Stimulated activated CD4-positive, alpha-beta T cell treated with anti-CD3 and anti-CD28 coated beads, Interleukin-15, amount 100 ng/mL, for 1 hour (primary cell): Measurements from ENCODE around the gene CCDC141.
"Not testable (repeated sequence)": the region's sequence is repeated elsewhere in the genome, so short reads cannot be mapped to it uniquely, and the experiment has no call there.

Experiments used
- DNase-seq, 2 donors: peaks; one replicate each; pipeline ENCODE4 v3.0.0-alpha.2; 2020; ENCODE audit warnings: low read depth in 1 of 2, low spot score in 1 of 2

CCDC141 gene, protein sequence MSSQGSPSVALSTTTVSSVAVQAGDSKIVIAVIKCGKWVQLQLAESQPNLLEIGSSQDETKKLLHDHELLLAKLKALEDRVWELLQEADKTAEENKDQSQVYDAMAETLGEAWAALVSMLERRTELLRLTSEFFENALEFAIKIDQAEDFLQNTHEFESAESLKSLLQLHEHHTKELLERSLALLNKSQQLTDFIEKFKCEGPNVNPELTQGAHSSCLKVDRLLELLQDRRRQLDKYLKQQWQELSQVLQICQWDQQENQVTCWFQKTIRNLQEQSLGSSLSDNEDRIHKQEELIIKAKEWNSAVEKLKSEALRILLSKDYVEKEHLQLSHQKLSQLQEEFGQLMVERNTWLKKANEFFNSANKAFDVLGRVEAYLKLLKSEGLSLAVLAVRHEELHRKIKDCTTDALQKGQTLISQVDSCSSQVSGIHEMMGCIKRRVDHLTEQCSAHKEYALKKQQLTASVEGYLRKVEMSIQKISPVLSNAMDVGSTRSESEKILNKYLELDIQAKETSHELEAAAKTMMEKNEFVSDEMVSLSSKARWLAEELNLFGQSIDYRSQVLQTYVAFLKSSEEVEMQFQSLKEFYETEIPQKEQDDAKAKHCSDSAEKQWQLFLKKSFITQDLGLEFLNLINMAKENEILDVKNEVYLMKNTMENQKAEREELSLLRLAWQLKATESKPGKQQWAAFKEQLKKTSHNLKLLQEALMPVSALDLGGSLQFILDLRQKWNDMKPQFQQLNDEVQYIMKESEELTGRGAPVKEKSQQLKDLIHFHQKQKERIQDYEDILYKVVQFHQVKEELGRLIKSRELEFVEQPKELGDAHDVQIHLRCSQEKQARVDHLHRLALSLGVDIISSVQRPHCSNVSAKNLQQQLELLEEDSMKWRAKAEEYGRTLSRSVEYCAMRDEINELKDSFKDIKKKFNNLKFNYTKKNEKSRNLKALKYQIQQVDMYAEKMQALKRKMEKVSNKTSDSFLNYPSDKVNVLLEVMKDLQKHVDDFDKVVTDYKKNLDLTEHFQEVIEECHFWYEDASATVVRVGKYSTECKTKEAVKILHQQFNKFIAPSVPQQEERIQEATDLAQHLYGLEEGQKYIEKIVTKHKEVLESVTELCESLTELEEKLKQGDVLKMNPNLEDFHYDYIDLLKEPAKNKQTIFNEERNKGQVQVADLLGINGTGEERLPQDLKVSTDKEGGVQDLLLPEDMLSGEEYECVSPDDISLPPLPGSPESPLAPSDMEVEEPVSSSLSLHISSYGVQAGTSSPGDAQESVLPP (N-terminal part only)

DNA sequence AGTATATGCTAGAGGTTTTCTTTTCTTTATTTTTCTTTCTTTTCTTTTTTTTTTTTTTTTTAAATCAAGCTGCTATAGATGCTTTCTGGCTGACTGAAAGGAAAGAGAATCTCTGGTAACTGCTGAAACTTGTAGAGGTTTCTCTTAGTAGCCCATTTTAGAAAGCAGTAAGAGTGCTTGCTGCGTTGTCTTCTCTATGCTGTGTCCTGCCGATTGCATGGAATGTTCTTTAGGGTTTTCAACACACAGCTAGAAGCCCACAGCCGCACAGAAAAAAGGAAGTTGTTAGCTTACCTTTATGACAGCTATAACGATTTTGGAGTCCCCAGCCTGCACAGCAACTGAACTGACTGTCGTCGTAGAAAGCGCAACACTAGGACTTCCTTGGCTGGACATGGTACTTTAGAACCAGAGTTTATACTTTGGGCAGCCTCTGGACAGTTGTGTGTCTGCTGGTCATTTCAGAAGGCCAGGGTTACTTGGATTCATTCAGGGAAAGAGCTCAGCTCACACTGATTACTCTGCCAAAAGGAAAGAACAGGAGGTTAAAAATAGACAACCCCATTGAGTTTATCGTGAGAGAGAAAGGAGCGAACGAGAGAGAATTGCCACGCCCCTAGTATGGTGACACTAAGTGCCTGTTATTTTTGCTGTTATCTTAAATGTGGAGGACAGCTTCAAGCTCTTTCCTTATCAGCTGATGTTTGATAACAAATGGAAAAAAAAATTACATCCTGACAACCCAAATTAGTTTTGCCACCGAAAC is at the start of gene CCDC141:
Gene CCDC141, minus strand, starts transcription at position 592 of the 766 bp plus-strand sequence. Its CDS starts 196 bp downstream, at position 396.
- no peak for DNase-seq

DNA sequence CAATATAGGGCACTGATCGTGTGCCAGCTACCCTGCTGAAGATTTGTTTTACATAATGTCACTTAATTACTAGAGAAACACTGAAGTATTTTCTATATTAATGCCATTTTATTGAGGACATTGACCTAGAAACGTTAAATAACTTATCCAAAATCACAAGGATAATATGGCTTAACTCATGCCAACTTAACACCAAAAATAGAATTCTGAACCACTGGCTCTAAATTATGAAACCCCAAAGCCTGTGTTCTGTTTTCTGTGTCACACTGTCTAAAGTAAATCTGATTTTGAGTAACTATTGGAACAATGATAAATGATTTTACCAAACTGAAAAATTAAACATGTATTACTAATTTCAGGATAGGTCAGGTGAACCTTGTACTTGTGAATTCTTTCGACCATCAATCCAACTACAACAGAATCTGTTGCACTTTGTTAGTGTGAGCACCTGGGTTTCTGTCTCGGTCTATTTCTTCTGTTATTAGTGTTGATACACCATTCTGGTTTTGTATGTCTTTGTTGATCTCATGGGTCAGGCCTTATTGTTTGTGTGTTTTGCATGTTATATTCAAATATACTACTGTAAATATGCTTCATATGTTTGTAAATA is 48.2 kb upstream of the CCDC141 start:
- DNase-seq, result no peak

DNA sequence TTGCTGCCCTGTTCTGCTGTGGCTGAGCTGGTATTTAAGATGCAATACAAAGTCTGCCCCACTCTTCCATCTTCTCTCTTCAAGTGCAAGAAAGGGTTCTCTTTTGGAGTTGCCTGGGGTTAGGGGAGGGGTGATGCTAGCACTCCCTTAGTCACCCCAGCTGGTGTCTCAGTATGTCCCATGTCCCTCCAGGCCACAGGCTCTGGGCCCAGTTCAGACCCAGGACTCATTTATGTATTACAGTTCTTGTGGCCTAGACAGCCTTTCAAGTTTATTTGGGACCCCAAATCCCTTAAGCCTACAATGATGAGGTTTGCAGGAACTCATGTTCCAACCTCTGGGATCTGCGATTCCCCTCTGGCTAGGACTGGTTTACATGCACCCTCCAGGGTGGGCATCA is 47.2 kb upstream of the CCDC141 start:
- no peak for DNase-seq

DNA sequence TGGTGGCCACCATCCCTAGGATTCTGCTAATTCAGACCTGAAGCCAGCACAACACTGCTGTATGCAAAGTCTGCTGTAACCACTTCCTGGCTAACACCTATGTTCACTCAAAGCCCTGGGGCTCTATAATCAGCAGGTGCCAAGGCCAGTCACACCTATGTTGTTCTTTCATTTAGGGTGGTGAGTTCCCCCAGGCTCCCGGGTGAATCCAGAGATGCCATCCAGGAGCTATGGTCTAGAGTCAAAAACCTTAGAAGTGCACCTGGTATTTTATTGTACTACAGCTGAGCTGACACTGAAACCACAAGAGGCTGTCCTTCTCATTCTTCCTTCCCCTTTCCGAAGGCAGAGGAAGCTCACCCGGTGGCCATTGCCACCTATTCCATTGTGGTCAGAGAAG is 46.2 kb upstream of the CCDC141 start:
- DNase-seq, result no peak

DNA sequence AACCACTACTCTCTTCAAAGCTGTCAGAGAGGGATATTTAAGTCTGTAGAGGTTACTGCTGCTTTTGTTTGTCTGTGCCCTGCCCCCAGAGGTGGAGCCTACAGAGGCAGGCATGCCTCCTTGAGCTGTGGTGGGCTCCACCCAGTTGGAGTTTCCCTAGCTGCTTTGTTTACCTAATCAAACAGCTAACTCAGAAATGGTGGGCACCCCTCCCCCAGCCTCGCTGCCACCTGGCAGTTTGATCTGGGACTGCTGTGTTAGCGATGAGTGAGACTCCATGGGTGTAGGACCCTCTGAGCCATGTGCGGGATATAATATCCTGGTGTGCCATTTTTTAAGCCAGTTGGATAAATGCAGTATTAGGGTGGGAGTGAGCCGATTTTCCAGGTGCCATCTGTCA is 43.0 kb upstream of the CCDC141 start:
- not testable (repeated sequence) for DNase-seq

DNA sequence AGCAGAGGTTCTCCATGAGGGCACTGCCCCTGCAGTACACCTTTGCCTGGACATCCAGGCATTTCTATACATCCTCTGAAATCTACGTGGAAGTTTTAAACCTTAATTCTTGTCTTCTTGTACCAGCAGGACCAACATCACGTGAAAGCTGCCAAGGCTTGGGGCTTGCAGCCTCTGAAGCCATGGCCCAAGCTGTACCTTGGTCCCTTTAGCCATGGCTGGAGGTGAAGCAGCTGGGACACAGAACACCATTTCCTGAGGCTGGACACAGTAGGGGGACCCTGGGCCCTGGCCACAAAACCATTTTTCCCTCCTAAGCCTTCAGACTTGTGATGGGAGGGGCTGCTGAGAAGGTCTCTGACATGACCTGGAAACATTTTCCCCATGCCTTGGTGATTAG is 32.8 kb upstream of the CCDC141 start:
- no peak for DNase-seq

DNA sequence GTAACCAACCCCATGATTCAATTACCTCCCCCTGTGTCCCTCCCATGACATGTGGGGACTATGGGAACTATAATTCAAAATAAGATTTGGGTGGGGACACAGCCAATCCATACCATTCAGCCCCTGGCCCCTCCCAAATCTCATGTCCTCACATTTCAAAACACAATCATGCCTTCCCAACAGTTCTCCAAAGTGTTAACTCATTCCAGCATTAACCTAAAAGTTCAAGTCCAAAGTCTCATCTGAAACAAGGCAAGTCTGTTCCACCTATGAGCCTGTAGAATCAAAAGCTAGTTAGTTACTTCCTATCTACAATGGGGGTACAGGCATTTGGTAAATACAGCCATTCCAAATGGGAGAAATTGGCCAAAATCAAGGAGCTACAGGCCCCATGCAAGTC is 32.0 kb upstream of the CCDC141 start:
- DNase-seq, result no peak

DNA sequence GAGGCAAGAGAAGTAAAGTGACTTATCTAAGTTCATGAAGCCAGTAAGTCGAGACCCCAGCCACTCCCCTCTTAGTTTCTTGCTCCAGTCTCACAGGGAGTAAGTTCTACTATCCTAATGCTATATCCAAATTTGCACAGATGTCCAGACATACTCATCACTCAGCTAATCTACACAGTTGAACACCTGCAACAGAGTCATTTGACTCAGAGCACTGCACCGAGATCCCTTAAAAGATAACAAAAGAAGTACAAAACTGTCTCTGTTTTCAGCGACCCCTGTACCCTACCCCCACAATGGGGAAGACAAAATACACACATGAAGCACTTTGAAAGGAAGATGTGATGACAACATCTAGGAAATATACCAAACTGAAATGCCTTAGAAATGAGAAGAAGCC is 22.6 kb upstream of the CCDC141 start:
- no peak for DNase-seq

DNA sequence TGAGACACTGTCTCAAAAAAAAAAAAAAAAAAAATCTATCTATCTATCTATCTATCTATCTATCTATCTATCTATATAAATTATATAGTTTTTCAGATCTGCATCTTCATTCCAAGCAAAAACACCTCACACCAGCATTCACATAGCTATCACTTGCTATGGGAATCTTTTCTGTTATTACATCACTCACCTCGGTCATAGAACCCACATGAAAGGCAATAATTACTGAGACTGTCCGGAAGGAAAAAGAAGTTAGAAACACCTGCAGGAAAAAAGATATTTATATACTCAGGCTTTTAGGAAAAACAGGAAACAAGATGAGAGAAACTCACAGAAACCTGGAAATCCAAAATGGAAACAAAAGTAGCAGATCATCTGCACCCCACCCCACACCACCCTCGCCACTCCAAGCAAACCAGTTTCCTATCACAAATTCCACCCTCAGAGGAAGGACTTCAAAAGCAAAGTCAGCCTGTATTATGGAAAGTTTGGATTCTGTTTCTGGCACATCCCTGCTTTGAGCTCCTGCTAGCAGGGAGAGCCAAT is 21.9 kb upstream of the CCDC141 start:
- no peak for DNase-seq

DNA sequence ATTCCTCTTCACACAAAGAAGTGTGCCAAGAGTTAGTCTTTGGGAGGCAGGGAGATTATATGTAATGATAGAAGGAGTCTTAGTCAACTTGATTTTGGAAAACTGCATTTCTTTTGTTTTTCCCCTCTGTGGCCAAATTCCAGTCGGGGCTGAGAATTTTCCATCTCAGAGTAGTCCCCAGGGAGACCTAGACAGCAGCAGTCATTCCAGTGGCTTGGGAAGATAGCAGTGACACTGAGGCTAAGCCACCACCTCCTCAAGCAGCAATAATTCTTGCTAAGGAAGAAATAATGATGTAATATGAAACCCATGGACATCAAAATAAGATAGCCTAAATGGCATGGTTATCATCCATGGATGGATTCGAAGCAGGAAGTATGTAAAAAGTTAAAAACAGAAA is 21.0 kb upstream of the CCDC141 start:
- DNase-seq, result no peak

DNA sequence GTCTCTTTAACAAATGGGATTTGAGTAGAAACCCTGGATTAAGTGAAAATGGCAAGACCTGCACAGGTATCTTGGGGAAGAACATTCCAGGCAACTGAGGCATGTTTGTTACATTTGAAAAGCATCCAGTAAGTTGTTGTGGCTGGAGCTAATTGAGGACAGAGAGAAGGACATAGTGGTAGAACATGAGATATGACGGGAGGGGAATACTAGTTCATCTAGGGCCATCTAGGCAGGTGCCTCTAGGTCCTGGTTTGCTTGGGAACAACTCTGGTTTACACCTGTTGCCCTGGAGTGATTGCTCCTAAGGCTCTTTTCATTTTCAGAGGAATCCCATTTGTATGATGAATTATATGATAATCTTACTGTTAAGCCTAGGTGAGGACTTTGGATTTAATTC is 19.7 kb upstream of the CCDC141 start:
- DNase-seq, result no peak

DNA sequence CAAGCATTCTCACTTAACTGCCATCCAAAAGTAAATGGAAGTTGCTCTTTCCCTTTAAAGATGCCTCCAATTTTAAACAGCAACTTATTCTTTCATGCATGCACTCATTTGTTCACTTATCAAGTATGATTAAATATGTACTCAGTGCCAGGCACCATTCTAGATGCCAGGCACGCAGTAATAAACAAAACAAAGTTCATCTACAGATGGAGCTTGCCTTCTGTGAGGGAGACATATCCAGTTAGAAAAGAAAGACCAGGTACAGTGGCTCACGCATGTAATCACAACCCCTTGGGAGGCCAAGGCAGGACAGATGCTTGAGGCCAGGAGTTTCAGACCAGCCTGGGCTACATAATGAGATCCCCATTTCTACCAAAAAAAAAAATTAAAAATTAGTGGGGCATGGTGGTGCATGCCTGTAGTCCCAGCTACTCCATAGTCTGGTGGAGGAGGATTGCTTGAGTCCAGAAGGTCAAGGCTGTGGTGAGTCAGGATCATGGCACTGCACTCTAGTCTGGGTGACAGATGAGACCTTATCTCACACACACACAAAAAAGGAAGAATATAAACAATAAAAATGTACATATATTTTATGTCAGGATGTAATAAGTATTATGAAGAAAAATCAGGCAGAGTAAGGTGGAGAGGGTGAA is 19.2 kb upstream of the CCDC141 start:
- no peak for DNase-seq

DNA sequence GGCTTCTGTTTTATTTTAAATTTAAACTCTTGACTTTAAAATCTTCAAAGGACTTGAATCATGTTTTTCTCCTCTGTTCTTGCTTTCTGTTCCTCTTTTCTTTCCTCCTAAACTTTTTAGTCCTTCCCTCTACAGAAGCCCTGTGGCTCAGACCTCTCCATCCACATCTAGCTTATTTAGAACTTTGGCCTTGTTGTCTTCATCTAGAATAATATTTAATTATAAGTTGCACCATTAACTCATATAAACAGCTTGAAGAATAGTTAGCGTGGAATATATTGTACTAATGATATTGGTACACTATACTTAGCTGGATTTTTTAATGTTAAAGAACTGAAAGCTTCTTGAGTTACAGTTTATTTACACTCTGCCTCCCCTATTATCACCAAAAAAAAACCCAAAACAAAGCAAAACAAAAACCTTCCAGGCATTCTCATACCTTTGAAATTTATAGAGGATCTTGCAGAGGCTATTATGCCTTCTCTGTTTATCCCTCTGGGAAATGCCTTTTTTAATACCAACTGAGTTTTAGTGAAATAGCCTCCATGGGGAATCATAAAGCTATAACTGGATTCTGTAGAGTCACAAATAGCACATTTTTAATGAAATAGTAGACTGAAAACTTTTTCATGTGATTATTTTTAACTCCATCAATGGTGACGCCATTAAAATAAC is 9.2 kb upstream of the CCDC141 start:
- DNase-seq, result no peak

DNA sequence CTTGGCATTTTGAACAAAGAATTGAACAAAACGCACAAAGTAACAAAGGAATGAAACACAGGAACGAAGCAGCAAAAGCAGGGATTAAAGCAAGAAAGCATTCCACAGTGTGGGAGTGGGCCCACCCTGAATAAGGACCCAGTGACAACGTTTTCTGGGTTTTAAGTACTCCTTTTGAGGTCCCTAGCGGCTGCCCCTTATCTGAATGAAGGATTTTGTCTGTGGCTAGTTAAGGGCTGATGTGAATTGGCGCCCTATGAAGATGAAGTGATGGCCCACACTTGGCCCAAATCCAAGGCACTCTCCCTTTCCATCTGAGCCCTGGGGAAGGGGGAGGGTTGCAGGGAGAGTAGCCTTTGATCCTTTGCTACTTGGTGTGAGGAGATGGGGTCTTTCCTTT is 7.8 kb upstream of the CCDC141 start:
- DNase-seq, result no peak

DNA sequence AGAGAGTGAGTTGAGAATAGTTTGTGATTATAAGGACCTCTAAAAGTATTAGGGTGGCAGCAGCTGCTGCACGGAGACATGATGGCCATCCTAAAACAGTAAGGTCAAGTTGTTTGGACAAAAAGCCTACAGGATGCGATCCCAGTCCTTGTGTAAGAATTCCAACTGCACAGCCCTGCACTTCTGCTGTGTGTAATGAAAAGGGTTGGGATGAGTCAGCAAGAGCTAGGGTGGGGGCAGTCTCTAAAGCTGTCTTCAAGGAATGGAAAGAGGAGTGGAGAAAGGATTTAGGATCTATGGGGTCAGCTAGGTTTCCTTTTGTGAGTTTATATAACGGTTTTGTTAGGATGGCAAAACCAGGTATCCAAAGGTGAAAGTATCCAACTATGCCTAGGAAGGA is 3.6 kb upstream of the CCDC141 start:
- not testable (repeated sequence) for DNase-seq

DNA sequence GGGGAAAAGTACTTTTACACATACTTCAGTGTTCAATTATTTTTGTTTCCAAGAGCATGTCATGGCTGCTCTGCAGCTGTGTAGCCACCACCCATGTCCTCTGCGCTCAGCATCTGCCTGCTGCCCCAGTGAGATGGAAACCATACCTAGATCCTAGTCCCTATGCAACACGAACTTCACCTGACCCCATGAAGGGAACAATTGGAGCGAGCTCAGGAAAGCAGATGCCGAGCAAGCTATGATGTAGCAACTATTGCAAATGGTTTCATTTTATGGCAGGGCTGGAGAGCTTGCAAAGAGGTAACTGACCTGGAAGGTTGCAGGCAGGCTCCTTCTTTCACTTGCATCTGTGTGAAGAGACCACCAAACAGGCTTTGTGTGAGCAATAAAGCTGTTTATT is 1.3 kb upstream of the CCDC141 start:
- DNase-seq, result no peak

DNA sequence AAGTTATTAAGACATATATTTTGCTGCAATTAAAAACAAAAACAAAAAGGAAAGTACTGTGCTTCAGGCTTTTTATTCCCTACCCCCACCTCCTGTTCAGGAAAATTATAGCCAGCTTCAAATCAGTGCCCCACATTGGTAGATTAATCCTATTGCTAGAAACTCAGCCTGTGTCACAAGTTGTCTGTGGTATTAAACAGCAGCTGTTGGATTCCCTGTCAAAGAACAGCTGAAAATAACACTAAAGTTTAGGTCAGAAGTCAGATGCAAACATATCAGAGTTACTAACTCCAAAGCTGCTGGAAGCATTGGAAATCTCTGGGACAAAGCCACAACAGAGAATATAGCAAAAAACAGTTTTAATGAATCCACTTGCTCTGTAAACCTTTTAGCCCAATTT is 818 bp upstream of the CCDC141 start:
- no peak for DNase-seq

DNA sequence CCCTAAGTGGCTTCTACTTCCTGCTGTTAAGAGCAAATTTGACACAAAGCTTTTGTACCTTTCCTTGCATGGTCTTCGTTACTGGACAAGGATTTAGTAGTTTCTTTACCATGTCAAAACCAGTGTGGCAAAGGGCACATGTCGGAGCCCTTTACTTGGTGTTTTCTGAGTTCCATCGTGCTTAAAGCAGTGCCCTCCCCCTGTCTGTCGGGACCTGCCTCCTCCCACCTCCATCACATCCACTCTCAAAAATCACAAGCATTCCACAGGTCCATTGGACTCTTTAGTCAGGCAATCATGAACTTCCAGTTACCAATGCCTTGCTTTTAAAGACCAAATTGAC is 763 bp downstream of the CCDC141 start:
- no peak for DNase-seq

DNA sequence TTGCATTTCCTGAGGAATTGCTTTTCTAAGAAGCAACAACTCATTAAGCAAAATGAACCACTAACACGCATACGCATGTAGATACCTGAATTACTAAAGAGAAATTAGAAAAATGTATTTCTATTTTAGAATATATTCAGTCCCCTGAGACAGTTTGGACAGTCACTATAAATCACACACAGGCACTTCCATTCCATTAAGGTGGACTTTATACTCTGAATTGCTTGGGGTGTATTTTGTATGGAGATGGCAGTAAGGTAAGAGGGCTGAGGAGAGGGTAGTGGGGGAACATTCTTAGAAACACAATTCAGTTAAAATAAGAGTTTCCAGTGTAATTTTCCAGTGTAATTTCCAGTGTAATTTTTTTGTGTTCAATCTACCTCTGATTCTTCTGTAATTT is 1.8 kb downstream of the CCDC141 start:
- no peak for DNase-seq
